GM19240 (cell line): ENCODE results near the gene ZNF77.
"Not testable (repeated sequence)": the region's sequence is repeated elsewhere in the genome, so short reads cannot be mapped to it uniquely, and the experiment has no call there.

Experiments used
- DNase-seq: peaks from one replicate; pipeline ENCODE4 v3.0.0; 2011; ENCODE audit warnings: low spot score; ENCODE audit not compliant: insufficient read length

The ZNF77 gene

GRCh38 chr19:2970201-2970835, 25.5 kb upstream of the ZNF77 start:
- no peak for DNase-seq

GRCh38 chr19:2969104-2969504, 24.3 kb upstream of the ZNF77 start:
- DNase-seq, result no peak

GRCh38 chr19:2967972-2968371, 23.2 kb upstream of the ZNF77 start:
- DNase-seq, result no peak

- DNase-seq, result no peak
These were observed 20.1 kb upstream of the ZNF77 start for GRCh38 chr19:2964874-2965273.

- DNase-seq, result not testable (repeated sequence)
These were observed 18.9 kb upstream of the ZNF77 start for GRCh38 chr19:2963631-2964030.

- DNase-seq, result no peak
These were observed 18.4 kb upstream of the ZNF77 start for GRCh38 chr19:2963122-2963521.

- peak; percentile 39 for DNase-seq
These were observed 17.4 kb upstream of the ZNF77 start for GRCh38 chr19:2962018-2962670.

GRCh38 chr19:2960120-2960519, 15.3 kb upstream of the ZNF77 start:
- no peak for DNase-seq

- DNase-seq, result no peak
These were observed 12.4 kb upstream of the ZNF77 start for GRCh38 chr19:2957160-2957559.

- DNase-seq, result no peak
These were observed 8.2 kb upstream of the ZNF77 start for GRCh38 chr19:2952953-2953481.

GRCh38 chr19:2950286-2951124, 5.7 kb upstream of the ZNF77 start:
- DNase-seq, result peak; percentile 96

GRCh38 chr19:2949939-2950285, 5.1 kb upstream of the ZNF77 start:
- no peak for DNase-seq

GRCh38 chr19:2945575-2946184, 909 bp upstream of the ZNF77 start:
- DNase-seq, result no peak

GRCh38 chr19:2944403-2944774, 382 bp downstream of the ZNF77 start:
- DNase-seq, result no peak

GRCh38 chr19:2942928-2943640, 1.7 kb downstream of the ZNF77 start:
- DNase-seq, result no peak

- not testable (repeated sequence) for DNase-seq
These were observed 8.9 kb downstream of the ZNF77 start for GRCh38 chr19:2935863-2936262.

GRCh38 chr19:2933490-2933910, 11.3 kb downstream of the ZNF77 start:
- DNase-seq, result no peak

- no peak for DNase-seq
These were observed 17.7 kb downstream of the ZNF77 start for GRCh38 chr19:2927032-2927430.

- DNase-seq, result no peak
These were observed 18.3 kb downstream of the ZNF77 start for GRCh38 chr19:2926341-2927031.

- DNase-seq, result no peak
These were observed 21.3 kb downstream of the ZNF77 start for GRCh38 chr19:2923510-2923909.

- no peak for DNase-seq
These were observed 21.8 kb downstream of the ZNF77 start for GRCh38 chr19:2922987-2923386.
